Right lobe of liver (tissue), 4 donors: ENCODE measurements around the gene RDH5.
A peak's percentile ranks its signal among the peaks of the same experiment; 100 is the strongest.

Source experiments
- CTCF ChIP-seq, 4 donors: fragments of 200-600 bp in 3 of 4; fragments of 450-650 bp in 1 of 4; IDR thresholded peaks; one replicate each; pipeline versions ENCODE4 v1.5.1 to v1.8.0; 2016 to 2022; ENCODE audit warnings: antibody characterized with exemption in 4 of 4, mild to moderate bottlenecking in 2 of 4
- POLR2A ChIP-seq: fragments of 450-650 bp; IDR thresholded peaks from one replicate; pipeline ENCODE4 v1.6.1; 2017; ENCODE audit warnings: antibody characterized with exemption, mild to moderate bottlenecking
- donor health status: DM: no; HTN: no; CAD: no.
- donor health status: DM: no; HTN: no; CAD: no.
- donor health status: DM: no; HTN: yes; CAD: no.

GRCh38 chr12:55728186-55728938 lies 8.2 kb downstream of the RDH5 start:
- TF ChIP-seq CTCF (IDR thresholded peaks at IDR 0.05) (no peak), POLR2A (peak; percentile 9)
